Esophagus muscularis mucosa (tissue), 4 donors: Measurements from ENCODE around the gene PTGFRN. TPM values are rescaled to one million over a fixed set of nuclear protein-coding genes. Genes with fewer than 3 reads are reported as not detected.

Experiments used
- DNase-seq: peaks from one replicate; pipeline ENCODE4 v3.0.0-alpha.2; 2017; ENCODE audit errors: extremely low spot score
- H3K27ac ChIP-seq, 4 donors: fragments of 200-600 bp; sonication (generic); replicated peaks in 1 of 4; 1 replicate in 3 of 4; 2 replicates in 1 of 4; pipeline ENCODE4 v1.5.1; 2016 to 2019; ENCODE audit warnings: mild to moderate bottlenecking in 1 of 4
- H3K27me3 ChIP-seq, 4 donors: fragments of 200-600 bp; sonication (generic); one replicate each; pipeline versions ENCODE4 v1.5.1 to v1.6.0; 2016 to 2019
- H3K36me3 ChIP-seq, 4 donors: fragments of 200-600 bp; sonication (generic); one replicate each; pipeline ENCODE4 v1.5.1; 2016 to 2019
- H3K4me1 ChIP-seq, 4 donors: fragments of 200-600 bp; sonication (generic); one replicate each; pipeline ENCODE4 v1.5.1; 2016 to 2019
- H3K4me3 ChIP-seq, 4 donors: fragments of 200-600 bp; sonication (generic); 1 replicate in 2 of 4; 2 replicates in 2 of 4; pipeline ENCODE4 v1.5.1; 2016 to 2019; ENCODE audit warnings: mild to moderate bottlenecking in 4 of 4, moderate library complexity in 1 of 4
- H3K9me3 ChIP-seq, 4 donors: fragments of 200-600 bp; sonication (generic); 1 replicate in 3 of 4; 2 replicates in 1 of 4; pipeline ENCODE4 v1.5.1; 2016 to 2019
- EP300 ChIP-seq: sonication (generic); formaldehyde crosslinking; IDR thresholded peaks from one replicate; pipeline ENCODE4 v1.6.1; 2017; ENCODE audit warnings: antibody characterized with exemption
- POLR2A ChIP-seq: fragments of 450-650 bp; IDR thresholded peaks from one replicate; pipeline ENCODE4 v1.6.1; 2017; ENCODE audit warnings: antibody characterized with exemption, moderate library complexity, mild to moderate bottlenecking, low read depth
- POLR2AphosphoS5 ChIP-seq, 2 donors: sonication (generic); formaldehyde crosslinking; IDR thresholded peaks; one replicate each; pipeline ENCODE4 v1.6.1; 2017; ENCODE audit warnings: antibody characterized with exemption in 2 of 2
- WGBS: methylation state at CpG from one replicate; pipeline ENCODE4 v1.1.5; 2018; 5-methylcytosine and 5-hydroxymethylcytosine counted together
- intact Hi-C: fragments of 100-400 bp; cut with DNase I; formaldehyde crosslinking; loops from one replicate; pipeline ENCODE4 v1.15.1; 2023
- total RNA-seq, 4 donors: library from RNA; depleted of rRNA; stranded (reverse); fragments of >200 nt; gene quantifications; one replicate each; pipeline versions ENCODE4 v1.1.0 to v1.2.1, GENCODE V29; 2016
- TF ChIP-seq, protein P1 (sequence below), 3 experiments: fragments of 200-600 bp in 2 of 3; fragments of 450-650 bp in 1 of 3; sonication (generic) in 2 of 3; IDR thresholded peaks; one replicate each; pipeline ENCODE4 v1.5.1; 2017 to 2019; ENCODE audit warnings: antibody characterized with exemption in 3 of 3, mild to moderate bottlenecking in 2 of 3, moderate library complexity in 1 of 3

Gene PTGFRN
- total RNA-seq, 4 donors from 2014 or later, result 69.1 to 150 (median 106) TPM

DNA sequence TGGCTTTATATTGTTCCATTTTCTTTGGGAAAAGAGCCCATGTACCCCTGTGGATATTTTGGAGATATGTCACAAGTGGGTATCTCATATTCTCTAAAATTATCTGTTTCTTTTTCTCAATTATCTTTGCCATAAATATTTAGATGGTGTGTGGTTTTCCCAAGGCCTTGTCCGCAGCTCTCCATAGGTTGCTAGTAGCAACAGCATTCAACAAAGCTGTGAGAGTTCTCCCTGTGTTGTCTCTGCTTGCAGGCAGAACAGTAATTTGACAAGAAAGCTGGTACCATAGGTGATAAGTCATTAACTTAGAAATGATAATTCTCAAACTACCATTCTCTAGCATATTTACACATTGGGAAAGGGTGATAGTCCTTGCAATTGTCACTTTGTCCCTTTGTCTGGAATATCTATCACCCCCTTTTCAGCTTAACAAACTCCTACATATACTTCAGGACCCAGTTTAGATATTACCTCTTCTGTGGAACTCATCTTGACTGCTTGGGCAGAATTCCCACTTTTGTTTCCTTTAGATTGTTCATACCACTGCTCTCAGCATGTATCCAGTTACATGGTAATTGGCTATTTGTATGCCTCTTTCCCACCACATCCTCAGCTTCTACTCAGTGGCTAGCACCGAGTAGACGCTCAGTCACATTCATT lies 100.7 kb downstream of the PTGFRN start:
- TF ChIP-seq, protein P1, sequence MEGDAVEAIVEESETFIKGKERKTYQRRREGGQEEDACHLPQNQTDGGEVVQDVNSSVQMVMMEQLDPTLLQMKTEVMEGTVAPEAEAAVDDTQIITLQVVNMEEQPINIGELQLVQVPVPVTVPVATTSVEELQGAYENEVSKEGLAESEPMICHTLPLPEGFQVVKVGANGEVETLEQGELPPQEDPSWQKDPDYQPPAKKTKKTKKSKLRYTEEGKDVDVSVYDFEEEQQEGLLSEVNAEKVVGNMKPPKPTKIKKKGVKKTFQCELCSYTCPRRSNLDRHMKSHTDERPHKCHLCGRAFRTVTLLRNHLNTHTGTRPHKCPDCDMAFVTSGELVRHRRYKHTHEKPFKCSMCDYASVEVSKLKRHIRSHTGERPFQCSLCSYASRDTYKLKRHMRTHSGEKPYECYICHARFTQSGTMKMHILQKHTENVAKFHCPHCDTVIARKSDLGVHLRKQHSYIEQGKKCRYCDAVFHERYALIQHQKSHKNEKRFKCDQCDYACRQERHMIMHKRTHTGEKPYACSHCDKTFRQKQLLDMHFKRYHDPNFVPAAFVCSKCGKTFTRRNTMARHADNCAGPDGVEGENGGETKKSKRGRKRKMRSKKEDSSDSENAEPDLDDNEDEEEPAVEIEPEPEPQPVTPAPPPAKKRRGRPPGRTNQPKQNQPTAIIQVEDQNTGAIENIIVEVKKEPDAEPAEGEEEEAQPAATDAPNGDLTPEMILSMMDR (IDR thresholded peaks at IDR 0.05), result no peak
- TF ChIP-seq POLR2A, result no peak
- no peak for TF ChIP-seq EP300
- no peak for TF ChIP-seq POLR2AphosphoS5 (IDR thresholded peaks at IDR 0.05)
- no peak overlapping the region for H3K27ac ChIP-seq
- no peaks in the 10 kb centered on the region for H3K36me3 ChIP-seq
- no peak overlapping the region for H3K4me3 ChIP-seq
- no peaks in the 10 kb centered on the region for H3K4me1 ChIP-seq
- no peak for DNase-seq
- intact Hi-C loops, result no loop called here
- no peaks in the 10 kb centered on the region for H3K27me3 ChIP-seq
- WGBS, result 93% methylated on average over 3 of the region's 3 CpGs
- no peaks in the 10 kb centered on the region for H3K9me3 ChIP-seq

DNA sequence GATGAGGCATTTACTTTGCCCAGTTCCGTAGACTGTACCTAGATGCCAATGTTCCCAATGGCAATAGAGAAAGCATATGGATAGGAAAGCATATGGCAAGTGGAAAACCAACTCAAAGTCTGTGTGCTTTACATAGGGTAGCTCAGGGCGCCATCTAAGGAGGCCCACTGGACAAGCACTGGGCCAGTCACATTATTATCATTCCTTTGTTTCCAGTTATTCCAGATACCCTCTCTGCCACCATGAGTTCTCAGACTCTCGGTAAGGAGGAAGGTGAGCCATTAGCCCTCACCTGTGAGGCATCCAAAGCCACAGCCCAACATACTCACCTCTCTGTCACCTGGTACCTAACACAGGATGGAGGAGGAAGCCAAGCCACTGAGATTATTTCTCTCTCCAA lies 101.6 kb downstream of the PTGFRN start:
- no peak for DNase-seq
- no peak overlapping the region for H3K27ac ChIP-seq
- no peak for TF ChIP-seq POLR2A
- TF ChIP-seq POLR2AphosphoS5 (IDR thresholded peaks at IDR 0.05), result no peak
- TF ChIP-seq EP300, result no peak
- WGBS, result 97% methylated on average over 3 of the region's 3 CpGs
- H3K36me3 ChIP-seq, result no peaks in the 10 kb centered on the region
- no peak overlapping the region for H3K4me3 ChIP-seq
- intact Hi-C loops, result no loop called here
- no peaks in the 10 kb centered on the region for H3K9me3 ChIP-seq
- no peaks in the 10 kb centered on the region for H3K4me1 ChIP-seq
- H3K27me3 ChIP-seq, result no peaks in the 10 kb centered on the region

DNA sequence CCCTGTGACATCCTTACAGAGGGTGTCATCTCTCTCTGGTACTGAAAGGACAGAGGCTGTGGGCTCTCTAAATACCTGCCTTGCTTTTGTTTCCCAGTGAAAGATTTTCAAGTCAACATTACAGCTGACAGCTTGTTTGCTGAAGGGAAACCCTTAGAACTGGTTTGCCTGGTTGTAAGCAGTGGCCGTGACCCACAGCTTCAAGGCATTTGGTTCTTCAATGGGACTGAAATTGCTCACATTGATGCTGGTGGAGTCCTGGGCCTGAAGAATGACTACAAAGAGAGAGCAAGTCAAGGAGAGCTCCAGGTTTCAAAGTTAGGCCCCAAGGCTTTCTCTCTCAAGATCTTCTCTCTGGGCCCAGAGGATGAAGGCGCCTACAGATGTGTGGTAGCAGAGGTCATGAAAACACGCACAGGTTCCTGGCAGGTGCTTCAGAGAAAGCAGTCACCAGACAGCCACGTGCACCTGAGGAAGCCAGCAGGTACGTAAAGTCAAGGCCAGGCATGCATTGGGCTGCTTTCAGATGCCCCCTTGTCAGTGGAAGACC lies 103.7 kb downstream of the PTGFRN start:
- H3K36me3 ChIP-seq, result no peaks in the 10 kb centered on the region
- H3K9me3 ChIP-seq, result no peaks in the 10 kb centered on the region
- DNase-seq, result no peak
- no peak overlapping the region for H3K4me3 ChIP-seq
- no peaks in the 10 kb centered on the region for H3K27me3 ChIP-seq
- no peaks in the 10 kb centered on the region for H3K4me1 ChIP-seq
- no peak overlapping the region for H3K27ac ChIP-seq
- WGBS, result 93% methylated on average over 5 of the region's 5 CpGs
- intact Hi-C loops, result no loop called here
- TF ChIP-seq, protein P1 (IDR thresholded peaks at IDR 0.05), result no peak
- TF ChIP-seq POLR2AphosphoS5 (IDR thresholded peaks at IDR 0.05) (no peak), EP300 (no peak), POLR2A (no peak)

DNA sequence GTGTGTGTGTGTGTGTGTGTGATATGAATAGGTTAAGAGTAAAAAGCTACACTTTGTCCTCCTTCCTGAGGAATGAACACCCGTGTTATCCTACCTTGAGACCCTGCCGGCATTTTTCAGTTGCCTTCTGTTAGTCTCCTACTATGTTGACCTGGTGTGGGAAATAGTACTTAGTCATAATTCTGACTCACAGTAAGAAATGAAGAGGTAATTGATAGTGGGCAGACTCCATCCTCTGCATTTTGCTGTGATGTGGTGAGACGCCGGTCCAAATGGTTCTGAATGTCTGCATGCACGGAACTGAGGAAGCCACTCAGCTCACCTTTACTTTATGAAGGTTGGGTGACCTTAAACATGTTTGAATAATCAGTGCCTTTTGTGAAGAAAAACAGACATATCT lies 104.5 kb downstream of the PTGFRN start:
- 90% methylated on average over 5 of the region's 5 CpGs for WGBS
- H3K9me3 ChIP-seq, result no peaks in the 10 kb centered on the region
- H3K27me3 ChIP-seq, result no peaks in the 10 kb centered on the region
- no peak for DNase-seq
- no peaks in the 10 kb centered on the region for H3K36me3 ChIP-seq
- no peaks in the 10 kb centered on the region for H3K4me1 ChIP-seq
- intact Hi-C loops, result no loop called here
- H3K4me3 ChIP-seq, result no peak overlapping the region
- no peak overlapping the region for H3K27ac ChIP-seq
- TF ChIP-seq POLR2AphosphoS5 (IDR thresholded peaks at IDR 0.05) (no peak), POLR2A (no peak), EP300 (no peak)
- TF ChIP-seq, protein P1 (IDR thresholded peaks at IDR 0.05), result no peak

DNA sequence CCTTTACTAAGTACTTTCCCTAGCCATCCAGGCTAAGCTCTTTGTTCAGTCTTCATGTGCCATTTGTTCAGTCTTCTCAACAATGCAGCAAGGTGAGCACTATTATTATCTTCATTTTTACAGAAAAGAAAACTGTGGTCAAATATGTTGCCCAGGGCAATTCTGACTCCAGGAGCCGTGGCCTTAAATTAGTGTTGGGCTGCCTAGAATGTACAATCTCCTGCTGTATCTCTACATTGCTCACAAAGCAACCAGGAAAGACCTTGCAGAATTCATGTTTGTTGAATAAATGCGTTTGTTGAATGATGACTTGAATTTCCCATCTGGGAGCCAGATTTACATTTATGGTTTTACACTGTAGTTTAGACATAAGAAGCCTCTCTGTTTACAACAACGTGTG lies 106.0 kb downstream of the PTGFRN start:
- Histone ChIP-seq H3K36me3 (no peaks in the 10 kb centered on the region), H3K27ac (no peak overlapping the region), H3K4me1 (no peaks in the 10 kb centered on the region), H3K27me3 (no peaks in the 10 kb centered on the region), H3K4me3 (no peak overlapping the region), H3K9me3 (no peaks in the 10 kb centered on the region)
- intact Hi-C loops, result no loop called here
- 93% methylated on average over 3 of the region's 3 CpGs for WGBS
- DNase-seq, result no peak
- TF ChIP-seq POLR2A (no peak), EP300 (no peak), POLR2AphosphoS5 (IDR thresholded peaks at IDR 0.05) (no peak)
- TF ChIP-seq, protein P1 (IDR thresholded peaks at IDR 0.05), result no peak
